ENCODE results near the gene DNAJC16.
A peak's percentile ranks its signal among the peaks of the same experiment; 100 is the strongest.
"Not testable (repeated sequence)": the region's sequence is repeated elsewhere in the genome, so short reads cannot be mapped to it uniquely, and the experiment has no call there.

Gene DNAJC16

GRCh38 chr1:15507278-15507677 lies 19.4 kb upstream of the DNAJC16 start:
- no peak for DNase-seq (ENCODE audit: low read depth in 2 of 2)

GRCh38 chr1:15508700-15509487 lies 17.8 kb upstream of the DNAJC16 start:
- DNase-seq (ENCODE audit: low read depth in 2 of 2), result no peak

DNA sequence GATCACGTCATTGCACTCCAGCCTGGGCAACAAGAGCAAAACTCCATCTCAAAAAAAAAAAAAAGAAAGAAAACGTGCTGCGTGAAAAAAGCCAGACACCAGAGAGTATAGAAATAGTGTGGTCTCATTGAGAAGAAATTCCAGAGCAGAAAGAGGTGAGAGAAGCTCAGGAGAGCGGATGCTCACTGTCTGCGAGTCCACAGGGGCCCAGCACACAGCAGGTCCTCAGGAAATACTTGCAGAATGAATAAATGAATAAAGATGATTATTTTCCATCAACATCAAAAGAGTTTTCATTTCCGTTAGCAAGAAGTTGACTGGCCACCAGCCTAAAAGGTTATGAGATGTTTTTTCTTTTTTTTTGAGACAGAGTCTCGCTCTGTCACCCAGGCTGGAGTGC lies 17.1 kb upstream of the DNAJC16 start:
- DNase-seq (ENCODE audit: low read depth in 2 of 2), result no peak

GRCh38 chr1:15510611-15511405 lies 15.8 kb upstream of the DNAJC16 start:
- no peak for DNase-seq (ENCODE audit: low read depth in 2 of 2)

DNA sequence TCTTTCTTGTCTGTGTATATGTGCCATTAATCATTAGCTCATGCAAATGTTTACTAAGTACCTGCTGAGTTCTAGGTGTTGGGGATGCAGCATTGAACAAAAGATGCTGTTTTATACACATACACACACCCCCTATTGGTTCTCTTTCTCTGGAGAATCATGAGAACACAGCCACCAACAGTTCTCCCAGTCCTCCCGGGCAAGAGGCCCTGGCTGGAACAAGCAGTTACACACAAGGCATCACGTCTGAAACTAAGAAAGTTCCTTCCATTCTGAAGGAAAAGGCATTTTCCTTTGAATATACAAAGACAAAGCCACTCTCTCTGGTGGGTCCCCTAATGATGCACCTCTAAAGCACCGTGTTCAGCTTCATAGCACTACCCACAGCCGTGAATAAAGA lies 13.5 kb upstream of the DNAJC16 start:
- DNase-seq (ENCODE audit: low read depth in 2 of 2), result no peak

DNA sequence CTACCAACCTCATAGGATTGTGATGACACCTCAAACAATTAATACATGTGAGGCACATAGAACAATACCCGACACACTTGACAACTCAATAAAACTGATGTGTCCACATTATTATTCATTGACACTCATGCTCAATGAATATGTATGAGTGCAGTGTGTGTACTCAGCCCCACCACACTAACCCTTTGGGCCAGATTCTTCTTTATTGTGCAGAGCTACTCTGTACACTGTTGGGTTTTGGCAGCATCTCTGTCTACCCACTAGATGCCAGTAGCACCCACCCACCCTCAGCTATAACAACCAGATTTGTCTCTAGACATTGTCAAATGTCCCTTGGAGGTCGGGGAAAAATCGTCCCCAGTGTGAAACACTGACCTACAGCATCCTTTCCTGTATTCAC lies 12.7 kb upstream of the DNAJC16 start:
- no peak for DNase-seq (ENCODE audit: low read depth in 2 of 2)

GRCh38 chr1:15514557-15514956 lies 12.1 kb upstream of the DNAJC16 start:
- not testable (repeated sequence) for DNase-seq (ENCODE audit: low read depth in 2 of 2)

DNA sequence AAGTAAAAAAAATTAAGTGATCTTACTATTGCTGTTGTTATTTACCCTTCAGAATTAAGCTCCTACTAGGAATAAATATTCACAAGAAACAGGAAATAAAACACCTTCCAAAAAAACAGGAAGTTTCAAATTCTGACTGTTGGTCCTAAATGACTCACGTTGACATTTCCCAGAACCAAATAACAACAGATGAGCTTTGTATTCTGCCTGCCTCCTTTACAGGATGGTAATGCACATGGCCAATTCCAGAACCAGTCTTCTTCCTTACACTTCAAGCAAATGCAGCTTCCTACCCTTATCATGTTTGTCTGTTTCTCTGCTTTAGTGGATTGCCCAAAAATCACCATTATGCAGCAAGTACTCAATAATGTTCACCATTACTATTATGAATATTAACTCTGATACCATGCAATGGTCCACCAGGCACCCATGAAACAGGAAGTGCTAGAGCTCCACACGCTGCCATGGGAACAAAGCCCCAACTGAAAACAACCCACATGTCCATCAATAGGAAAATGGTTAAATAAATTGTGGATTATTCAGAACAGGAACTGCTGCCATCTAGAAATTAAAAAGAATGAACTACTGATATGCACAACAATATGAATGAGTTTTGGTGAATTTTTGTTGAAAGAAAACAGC lies 11.5 kb upstream of the DNAJC16 start:
- DNase-seq (ENCODE audit: low read depth in 2 of 2), result no peak

GRCh38 chr1:15519625-15520024 lies 7.0 kb upstream of the DNAJC16 start:
- DNase-seq (ENCODE audit: low read depth in 2 of 2), result no peak

- DNase-seq (ENCODE audit: low read depth in 2 of 2), result not testable (repeated sequence)
These were observed 5.3 kb upstream of the DNAJC16 start for GRCh38 chr1:15521206-15521906.

GRCh38 chr1:15522551-15522950 lies 4.1 kb upstream of the DNAJC16 start:
- no peak for DNase-seq (ENCODE audit: low read depth in 2 of 2)

DNA sequence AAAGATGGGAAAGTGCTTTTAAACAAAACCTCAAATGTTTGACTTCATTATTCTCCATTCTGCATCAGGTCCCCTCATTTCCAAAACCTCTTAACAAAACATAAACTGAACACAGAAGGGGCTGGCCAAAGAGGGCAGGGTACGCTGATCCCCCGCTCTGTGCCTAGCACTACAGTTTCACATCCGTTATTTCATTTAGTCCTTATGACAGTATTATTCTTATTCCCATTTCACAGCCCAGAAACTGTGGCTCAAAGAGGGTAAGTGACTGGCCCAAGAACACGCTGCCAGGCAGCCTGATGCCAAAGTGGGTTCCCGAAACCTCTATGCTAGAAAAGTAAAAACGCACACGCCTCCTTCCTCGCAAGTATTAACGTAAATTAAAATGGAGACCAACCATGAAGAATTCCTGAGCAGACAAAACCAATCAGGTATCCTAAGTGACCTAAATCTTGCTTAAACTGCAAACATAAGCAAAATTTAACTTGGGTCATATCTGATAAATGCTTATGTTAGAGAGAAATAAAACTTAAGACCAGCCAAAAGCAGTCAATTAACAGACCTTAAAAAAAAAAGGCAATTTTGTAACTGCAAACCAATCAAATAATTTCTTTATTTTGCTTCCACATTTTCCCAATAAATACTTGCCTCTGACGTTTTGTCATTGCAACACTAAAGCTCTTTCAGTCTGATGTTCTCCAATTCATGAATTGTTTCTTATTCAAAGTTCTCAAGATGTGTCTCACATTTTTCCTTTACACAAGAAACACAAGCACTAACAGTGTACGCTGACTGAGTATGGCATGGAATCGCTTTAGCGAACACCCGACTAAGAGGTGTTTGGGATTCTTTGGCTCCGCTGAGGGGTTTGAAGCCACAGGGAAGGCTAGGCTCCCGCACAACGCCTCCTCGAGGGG lies 3.3 kb upstream of the DNAJC16 start:
- DNase-seq (ENCODE audit: low read depth in 2 of 2), result no peak

DNA sequence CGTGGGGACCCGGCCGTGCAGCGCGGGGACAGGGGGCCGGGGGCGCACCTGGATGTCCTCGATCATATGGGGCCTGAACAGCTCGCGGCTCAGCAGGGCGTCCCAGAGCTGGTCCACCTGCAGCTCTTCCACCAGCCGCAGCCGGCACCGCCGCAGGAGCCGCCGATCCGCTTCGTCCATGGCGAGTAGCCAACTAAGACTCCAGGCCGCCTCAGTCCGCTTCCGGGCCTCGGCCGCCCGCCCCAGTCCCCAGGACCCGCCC lies 2.7 kb upstream of the DNAJC16 start, which contains the start of gene CASP9:
TSS of gene CASP9 (minus strand) at position 195 of the 262 bp plus-strand sequence. CDS start at position 180, 15 bp downstream.
- no peak for DNase-seq (ENCODE audit: low read depth in 2 of 2)

- DNase-seq (ENCODE audit: low read depth in 2 of 2), result peak; percentile 99 to 100
These were observed 2.2 kb upstream of the DNAJC16 start for GRCh38 chr1:15524283-15525049.

DNA sequence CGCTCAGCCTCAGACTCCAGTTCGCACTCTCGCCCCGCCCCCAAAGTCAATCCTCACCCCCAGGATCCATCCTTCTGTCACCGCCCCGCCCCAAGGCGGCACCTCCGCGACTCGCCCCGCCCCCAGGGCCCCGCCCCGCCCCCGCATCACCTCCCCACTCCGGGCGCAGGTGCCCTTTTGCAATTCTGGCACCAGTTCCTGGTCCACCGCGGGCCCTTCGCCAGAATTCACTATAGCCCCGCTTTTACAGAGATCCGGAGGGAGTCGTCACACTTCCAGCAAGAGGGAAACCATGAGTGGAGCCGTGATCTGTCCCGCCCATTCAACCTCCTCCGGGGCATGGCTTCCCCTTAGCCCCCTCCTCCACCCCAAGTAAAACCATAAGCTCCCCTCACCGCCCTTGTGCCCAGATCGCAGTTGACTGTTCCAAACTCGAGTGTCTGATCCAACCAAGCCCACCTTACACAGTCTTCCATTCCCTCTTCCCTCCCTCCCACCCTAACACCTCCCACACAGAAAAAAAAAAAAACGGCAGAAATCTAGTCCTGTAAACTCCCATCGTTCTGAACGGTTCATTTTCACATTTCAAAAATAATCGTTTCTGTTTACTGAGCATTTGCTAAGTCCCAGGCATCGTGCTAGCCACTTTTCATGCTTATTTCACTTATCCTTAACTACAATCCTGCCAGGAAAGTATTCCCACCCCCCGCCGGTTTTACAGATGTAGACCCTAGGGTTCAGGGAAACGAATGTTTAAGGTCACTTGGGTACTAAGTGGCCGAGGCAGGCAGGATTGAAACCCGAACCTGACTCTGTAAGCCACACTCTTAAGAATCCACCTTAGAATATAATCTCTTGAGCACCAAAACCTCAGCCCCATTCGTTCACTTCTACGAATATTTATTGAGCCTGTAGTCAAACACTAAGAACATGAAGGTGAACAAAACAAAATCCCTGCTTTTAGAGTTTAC lies 1.3 kb upstream of the DNAJC16 start:
- DNase-seq (ENCODE audit: low read depth in 2 of 2), result peak in 1 of 2 donors; percentile 99

DNA sequence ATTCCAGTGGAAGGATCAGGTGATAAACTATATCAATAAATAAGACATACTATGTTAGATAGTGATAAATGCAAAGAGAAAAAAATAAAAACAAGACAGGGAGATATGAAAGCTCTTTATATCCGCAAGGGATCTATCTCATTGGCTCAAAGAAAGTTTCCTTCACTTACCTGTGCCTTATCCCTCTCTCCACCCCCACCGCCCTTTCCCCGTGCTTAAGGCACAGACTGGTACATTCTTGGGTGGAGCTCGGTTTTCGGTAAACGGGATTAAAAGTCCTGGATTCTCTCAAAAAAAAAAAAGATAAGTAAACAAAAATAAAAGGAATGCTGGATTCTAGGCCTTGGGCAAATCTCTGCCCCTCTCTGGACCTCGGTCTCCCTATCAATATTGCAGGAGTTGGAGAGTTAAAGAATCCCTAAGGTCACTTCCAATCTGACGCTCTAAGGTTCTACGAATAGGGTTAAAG lies 593 bp upstream of the DNAJC16 start:
- no peak for DNase-seq (ENCODE audit: low read depth in 2 of 2)

DNA sequence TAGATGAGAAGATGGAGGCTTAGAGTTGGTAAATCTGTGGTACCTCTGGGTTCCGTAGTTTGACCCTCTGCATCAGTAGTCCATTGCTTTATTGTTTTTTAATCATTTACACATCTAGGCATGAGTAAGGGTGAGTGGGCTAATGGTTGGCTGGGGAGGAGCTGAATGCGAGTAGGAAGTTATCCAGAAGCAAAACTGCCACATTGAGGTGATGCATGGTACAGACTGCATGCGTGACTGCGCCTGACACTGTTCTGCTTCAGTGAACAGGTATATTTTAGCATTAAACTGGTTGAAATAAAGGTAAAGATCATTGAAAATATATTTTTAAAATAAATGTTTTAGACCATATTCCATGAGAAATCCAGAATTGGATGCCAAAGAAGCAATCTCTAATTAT lies 4.4 kb downstream of the DNAJC16 start:
- DNase-seq (ENCODE audit: low read depth in 2 of 2), result no peak

DNA sequence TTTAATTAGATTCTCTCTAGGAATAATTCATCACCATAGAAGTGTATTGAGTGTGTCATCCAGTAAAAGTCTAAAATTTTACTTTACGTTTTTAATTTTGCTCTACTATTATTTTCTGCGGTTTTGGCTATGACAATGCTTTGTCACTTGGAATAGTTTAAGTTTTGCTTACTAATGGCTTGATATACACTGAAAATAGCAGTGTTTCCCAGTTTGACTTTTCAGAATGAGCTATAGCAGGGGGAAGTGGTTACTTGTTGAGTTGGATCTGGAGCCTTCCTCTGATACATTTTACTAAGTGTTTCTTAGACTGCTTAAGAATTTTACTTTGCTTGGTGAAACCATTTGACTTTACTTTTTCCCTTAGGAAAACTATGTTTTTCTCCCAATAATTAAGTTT lies 5.0 kb downstream of the DNAJC16 start:
- no peak for DNase-seq (ENCODE audit: low read depth in 2 of 2)

GRCh38 chr1:15538771-15539170 lies 12.1 kb downstream of the DNAJC16 start:
- no peak for DNase-seq (ENCODE audit: low read depth in 2 of 2)

Measured in stimulated activated CD8-positive, alpha-beta memory T cell treated with anti-CD3 and anti-CD28 coated beads, Interleukin-7, amount 100 ng/mL, for 4 hours (primary cell).